ENCODE measurements around the gene PNPLA2.

Gene PNPLA2

DNA sequence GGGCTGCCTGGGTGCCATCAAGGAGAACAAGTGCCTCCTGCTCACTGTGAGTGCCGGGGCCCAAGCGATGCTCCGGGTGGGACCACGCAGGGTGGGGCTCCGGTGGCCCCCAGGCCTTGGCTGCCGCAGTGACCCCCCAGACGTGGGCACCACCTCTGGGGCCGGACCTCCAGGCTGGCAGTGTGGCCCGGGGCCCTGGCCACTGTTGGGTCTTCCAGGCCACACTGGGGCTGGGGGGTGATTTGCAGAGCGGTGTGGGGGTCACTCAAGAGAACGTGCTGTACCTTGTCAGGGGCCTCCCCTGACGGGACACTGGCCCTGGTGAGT lies 43.9 kb downstream of the PNPLA2 start:
- no peak for DNase-seq

DNA sequence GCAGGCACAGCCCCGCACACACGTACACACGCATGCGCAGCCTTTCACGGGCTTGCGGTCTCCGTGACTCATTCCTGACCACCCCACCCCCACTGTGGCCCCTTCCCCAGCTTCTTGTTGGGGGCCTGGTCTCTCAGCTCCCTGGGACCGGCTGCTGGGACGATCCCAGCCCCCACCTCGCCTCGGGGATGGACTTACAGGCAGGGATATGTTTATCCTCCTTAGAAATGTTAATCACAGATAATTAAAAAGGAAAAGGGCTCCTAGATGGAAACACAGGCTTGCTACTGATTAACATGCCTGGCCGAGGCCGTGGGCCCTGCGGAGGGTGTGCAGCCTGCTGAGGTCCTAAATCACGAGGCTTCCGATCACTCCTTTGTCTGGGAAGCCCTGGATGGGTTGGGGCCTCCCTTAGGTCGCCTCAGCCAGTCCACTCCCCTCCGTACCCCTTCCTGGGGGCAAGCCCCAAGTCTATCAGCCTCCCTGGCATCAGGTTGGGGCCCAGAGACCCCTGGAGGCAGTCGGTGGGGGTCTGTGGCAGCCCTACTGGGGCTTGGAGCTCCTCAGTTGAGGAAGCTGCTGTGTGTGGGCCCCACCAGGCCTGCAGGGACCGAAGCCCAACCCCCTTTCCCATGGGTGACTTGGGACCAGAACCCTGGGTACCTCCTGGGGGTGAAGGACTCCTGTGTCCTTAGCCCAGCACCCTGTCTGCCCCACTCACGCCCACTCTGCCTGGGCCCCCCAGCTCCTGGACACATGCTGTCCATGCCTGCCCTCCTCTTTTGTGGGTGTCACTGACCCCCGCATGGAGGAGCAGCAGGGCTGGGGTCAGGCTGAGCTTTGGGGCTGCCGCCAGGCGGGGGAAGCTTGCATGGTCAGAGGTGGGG lies 44.6 kb downstream of the PNPLA2 start:
- no peak for DNase-seq

DNA sequence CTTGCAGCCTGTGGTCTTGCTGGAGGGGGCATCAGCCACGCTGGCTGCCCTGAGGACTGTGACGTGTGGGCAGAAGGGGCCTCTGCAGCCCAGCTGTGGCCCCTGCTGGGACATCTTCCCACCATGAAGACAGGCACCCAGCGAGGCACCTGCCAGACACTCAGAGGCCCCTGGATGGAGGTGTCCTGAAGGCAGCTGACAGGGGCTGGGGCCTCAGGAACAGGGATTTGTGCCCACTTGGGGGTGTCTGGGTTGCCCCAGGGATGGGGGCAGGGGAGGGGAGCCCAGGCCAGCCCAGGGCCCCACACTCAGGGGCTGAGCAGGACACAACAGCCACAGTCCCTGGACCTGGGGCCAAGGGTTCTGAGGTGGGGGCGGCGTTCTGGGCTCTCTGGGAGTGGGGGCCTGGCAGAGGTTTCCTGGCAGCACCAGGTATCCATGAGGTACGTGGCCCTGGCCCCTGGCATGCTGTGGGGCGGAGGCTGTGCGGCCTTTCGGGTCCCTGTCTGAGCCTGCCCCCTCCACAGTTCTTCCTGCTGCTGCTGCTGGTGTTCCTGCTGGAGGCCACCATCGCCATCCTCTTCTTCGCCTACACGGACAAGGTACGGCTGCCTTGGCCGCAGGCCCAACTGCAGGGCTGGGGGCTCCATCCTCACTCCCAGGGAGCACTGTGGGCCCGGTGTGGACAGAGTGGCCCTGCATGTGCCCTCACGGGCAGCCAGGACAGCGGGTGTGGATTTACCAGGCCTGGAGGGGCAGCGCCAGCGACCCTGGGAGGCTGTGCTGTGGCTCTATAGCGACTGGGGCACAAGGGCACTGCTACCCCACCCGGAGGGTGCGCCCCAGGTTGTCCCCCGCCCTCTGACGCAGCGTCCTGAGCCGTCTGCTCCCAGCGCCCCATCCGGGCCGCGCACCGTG lies 45.5 kb downstream of the PNPLA2 start:
- DNase-seq = no peak

DNA sequence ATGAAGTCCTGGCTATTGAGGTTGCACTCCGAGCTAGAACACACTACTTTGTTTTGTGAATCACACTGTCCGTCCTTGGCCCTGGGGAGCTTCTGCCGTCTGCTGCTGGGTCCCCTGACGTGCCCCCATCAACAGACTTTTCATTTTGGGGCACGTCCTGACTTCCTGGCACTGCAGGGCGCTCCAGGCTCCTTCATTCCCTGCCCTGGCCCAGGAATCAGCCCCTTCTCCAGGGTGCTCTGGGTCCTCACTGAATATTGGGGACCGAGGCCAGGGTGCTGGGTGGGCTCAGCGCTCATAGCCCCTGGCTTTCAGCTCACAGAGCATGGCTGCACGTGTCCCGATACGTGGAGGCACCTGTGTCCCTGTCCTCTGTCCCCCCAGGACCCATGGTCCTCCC lies 46.2 kb downstream of the PNPLA2 start:
- no peak for DNase-seq

DNA sequence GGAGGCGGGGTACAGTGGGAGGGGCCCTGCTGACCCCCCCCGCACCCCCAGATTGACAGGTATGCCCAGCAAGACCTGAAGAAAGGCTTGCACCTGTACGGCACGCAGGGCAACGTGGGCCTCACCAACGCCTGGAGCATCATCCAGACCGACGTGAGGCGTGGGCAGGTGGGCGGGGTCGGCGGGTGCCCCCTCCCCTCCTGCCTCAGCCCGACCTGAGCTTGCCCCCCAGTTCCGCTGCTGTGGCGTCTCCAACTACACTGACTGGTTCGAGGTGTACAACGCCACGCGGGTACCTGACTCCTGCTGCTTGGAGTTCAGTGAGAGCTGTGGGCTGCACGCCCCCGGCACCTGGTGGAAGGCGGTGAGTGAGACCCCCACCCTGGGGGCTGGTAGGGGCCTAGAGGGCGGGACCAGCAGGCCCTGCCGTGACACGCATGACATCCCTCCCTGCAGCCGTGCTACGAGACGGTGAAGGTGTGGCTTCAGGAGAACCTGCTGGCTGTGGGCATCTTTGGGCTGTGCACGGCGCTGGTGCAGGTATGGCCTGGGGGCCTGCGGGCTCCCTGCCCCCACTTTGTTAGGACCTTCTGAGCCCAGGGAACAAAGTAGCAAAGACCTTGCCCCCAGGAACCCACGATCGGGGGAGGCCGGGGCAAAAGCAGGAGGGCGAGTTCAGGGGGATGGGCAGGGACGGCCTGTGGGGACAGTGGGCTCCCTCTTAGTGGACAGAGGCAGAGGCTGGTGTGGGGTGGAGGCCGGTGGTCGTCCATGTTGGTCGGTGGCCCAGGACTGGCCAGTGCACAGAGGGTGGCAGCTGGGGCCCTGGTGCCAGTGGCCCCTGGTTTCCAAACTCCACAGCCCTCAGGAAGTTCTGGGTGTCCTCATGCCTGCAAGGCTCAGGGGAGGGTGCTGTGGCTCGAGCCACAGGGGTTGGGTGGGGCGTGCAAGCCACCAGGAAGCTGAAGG lies 47.0 kb downstream of the PNPLA2 start:
- DNase-seq = no peak

DNA sequence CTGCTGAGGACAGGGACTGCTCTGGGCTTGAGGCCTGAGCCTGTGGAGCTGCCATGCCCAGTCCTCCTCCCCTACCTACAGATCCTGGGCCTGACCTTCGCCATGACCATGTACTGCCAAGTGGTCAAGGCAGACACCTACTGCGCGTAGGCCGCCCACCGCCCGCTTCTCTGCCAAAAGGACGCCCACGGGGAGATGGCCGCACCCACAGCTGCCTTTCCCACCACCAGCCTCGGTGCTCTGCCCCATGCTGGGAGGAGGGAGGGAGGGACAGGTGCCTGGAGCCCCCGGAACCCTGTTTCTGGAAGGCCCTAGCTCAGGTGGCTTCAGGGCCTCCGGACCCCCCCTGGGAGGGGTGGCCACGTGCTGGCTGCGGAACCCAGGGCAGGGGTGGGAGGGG lies 47.8 kb downstream of the PNPLA2 start:
- no peak for DNase-seq

DNA sequence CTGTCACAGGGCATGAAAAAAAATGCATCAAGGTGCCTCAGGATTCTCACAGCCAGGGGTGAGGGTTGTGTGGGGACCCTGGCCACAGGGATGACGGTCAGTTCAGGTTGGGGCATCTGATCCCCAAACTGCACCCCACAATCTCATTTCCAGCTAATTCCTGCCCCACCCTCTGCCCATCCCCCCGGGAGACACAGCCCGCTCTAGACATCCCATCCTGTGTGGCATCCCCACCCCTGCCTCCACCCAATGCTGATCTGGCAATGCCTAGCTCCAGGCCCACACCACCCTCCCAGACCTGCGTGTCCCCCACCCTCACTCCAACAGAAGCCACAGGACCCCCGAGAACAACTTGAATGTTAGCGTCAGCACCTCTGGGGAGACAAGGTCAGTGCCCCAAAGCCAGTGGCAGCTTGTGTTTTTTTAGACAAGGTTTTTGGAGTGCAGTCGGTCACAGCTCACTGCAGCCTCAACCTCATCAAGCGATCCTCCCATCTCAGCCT lies 49.2 kb downstream of the PNPLA2 start:
- no peak for DNase-seq

DNA sequence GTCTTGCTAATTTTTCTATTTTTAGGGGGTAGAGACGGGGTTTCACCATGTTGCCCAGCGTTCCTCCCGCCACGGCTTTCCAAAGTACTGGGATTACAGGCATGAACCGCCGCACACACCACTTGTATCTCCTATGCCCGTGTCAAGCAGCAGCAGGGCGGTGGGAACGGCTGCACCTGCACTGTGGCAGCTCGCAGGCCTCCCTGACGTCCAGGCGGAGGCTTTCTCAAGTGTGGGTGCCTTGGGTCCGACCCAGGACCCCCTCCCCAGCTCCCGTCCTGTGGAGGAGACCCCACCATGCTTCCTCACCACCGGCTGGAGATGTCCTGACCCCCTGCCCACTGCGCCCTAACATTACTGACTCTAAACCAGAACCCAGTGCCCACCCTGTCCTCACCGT lies 49.7 kb downstream of the PNPLA2 start:
- no peak for DNase-seq

DNA sequence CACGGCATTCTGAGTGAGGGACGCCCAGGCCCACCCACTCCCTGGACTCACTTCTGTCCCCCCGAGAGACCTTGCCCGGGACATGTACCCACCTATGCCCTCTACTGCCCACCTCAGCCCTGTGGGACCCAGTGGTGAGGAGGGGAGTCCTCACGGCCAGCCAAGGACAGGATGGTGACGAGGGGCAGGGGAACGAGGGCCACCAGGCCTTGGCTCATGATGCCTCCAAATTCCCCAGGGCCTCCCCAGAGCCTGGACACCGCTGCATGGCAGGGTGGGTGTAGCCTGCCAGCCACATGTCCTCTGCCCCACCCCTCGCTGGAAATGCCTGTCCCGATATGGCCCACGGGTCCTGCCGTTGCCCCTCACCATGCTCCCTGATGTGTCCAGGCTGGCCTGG lies 50.1 kb downstream of the PNPLA2 start:
- DNase-seq = no peak

DNA sequence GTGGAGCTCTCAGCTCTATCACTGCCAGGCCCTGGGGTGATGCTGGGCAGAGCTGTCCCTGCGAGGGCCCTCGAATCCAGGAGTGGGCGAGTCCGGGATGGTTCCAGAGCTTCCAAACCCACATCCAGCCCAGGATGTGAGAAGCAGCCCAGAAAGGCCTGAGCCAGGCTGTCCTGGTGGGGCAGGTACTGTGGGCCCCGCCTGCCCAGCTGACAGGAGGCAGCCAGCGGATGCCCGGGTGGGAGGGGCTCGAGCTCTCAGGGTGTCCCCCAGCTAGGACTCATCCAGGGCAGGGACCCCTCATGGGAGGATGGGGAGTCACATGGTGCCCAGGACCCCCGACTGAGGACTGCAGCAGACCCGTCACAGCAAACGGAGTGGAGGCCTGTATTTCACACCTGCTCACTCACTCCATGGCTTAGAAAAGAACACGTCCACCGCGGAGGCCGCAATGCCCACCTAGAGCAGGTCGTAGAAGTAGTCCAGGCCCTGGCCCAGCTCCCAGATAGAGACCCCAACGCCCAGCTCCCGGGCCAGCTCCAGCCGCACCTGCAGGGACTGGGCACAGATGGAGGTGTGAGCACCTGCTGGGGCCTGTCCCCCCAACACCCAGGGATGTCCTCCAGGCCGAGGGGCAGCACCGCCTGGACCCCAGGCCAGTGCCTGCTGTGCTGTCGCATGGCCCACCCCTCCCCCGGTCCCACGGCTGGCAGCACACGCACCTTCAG lies 50.8 kb downstream of the PNPLA2 start:
- DNase-seq = no peak

DNA sequence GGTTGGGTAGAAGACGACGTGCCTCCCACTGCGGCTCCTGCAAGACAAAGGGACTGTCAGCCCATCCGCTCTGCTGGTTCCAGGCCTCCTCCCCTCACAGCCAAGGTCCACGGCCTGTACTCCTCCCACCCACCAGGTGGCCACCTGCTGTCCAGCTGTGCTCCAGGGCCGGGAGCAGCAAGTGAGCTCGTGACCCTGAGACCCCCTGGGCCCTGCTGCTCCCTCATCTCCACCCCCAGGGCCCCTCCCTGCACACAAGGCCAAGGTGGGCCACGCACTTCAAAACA lies 51.4 kb downstream of the PNPLA2 start:
- DNase-seq = no peak

DNA sequence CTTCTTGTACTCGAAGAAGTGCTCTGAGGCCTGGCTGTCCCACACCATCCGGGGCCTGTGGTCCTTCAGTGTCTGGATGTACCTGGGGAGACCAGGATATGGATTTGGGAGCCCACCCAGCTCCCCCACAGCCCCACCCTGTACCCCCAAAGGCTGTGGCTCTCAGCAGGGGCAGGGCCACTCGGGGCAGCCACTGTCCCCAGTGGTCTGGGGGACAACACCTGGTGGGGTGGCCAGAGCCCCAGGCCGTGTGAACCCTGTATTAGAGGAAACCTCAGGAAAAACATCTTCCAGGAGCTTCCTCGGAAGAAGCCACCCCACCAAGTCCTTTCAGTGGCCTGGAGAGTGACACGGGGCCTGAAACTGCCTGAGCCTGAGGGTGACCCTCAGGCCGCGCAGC lies 51.7 kb downstream of the PNPLA2 start:
- no peak for DNase-seq

DNA sequence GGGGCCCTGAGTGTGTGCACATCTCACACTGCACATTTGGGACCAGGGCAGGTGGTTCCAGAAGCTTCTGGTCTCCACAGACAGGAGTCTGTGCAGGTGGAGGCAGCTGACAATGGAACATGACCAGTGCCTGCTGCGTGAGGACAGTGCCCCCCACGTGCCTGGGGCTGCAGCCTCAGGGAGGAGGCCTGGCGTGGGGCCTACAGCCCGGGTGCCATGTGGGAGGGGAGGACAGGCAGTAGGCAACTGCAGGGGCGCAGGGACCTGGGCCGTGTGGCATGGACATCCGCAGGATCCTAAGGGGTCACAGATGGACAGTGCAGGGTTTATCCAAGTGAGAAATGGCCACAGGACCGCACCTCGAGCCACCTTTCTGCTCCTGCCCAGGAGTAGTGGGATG lies 52.8 kb downstream of the PNPLA2 start:
- DNase-seq = no peak

DNA sequence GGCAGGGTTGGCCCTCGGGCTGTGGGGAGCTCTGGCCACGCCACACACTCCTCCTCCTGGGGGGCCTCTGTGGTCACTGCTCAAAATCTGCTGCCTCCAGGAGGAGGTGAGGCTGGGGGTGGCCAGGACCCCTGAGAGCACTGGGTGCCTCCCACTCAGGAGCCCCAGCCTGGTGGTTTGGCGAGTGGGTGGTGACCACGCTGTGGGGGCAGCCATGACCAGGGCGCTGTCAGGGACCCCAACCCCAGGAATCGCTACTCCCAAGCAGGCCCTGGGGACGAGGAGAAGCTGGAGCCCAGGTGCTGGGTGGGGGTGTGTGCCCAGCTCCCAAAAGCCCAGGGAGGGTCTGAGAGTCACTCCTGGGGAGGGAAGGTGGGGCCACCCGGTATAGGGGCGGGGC lies 54.1 kb downstream of the PNPLA2 start:
- DNase-seq = no peak

DNA sequence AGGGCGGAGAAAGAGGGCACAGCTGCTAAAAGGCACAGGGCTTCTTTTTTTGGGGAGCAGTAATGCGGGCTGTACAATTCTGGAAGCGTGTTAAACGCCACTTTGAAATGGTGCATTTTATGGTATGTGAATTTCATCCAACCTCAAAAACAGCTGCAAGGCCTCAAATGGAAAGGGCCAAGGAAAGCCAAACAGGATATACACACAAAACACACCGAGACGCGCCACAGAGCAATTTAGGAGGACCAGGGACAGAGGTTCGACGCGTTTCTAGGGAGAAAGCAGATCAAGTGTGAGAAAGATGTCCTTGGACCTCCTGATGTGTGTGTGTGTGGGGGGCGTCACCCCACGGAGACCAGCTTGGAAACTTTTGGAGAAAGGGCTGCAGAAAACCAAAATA lies 55.0 kb downstream of the PNPLA2 start:
- no peak for DNase-seq
